Right lobe of liver (tissue), 4 donors: ENCODE results near the gene CAMTA1.

ENCODE experiments used
- POLR2A ChIP-seq: fragments of 450-650 bp; IDR thresholded peaks from one replicate; pipeline ENCODE4 v1.6.1; 2017; ENCODE audit warnings: antibody characterized with exemption, mild to moderate bottlenecking
- TF ChIP-seq, protein P1 (sequence below), 4 donors: fragments of 200-600 bp in 3 of 4; fragments of 450-650 bp in 1 of 4; IDR thresholded peaks; one replicate each; pipeline versions ENCODE4 v1.5.1 to v1.8.0; 2016 to 2022; ENCODE audit warnings: antibody characterized with exemption in 4 of 4, mild to moderate bottlenecking in 2 of 4
- donor health status: DM: no; HTN: no; CAD: no.
- donor health status: DM: no; HTN: no; CAD: no.
- donor health status: DM: no; HTN: yes; CAD: no.

DNA sequence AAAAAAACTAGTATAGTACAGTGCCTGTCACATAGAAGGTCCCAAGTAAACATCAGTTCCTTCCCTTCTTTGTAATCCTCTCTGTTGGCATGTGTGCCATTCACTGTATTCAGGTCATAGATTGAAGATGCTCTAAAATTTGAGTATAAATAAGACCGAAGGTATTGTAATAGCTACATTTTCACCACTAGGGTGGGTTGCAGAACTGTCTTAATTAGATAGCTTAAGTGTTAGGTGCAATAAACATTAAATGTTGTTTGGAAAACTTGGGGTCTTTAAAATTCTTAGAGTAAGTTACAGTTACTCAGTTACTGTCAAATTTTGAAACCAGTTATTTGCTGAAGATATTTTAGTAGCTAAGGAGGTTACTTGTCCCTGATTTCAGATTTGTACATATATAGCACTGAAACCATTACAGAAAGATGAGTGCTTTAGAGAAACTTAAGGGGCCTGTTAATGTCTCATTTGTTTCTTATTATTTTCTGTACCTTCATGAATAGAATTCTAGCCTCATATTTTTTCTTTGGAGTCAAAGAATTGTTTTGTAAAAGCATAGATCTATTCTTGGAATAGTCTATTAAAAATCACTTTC, 1023.1 kb downstream of the CAMTA1 start:
- TF ChIP-seq POLR2A: no peak
- TF ChIP-seq, protein P1, sequence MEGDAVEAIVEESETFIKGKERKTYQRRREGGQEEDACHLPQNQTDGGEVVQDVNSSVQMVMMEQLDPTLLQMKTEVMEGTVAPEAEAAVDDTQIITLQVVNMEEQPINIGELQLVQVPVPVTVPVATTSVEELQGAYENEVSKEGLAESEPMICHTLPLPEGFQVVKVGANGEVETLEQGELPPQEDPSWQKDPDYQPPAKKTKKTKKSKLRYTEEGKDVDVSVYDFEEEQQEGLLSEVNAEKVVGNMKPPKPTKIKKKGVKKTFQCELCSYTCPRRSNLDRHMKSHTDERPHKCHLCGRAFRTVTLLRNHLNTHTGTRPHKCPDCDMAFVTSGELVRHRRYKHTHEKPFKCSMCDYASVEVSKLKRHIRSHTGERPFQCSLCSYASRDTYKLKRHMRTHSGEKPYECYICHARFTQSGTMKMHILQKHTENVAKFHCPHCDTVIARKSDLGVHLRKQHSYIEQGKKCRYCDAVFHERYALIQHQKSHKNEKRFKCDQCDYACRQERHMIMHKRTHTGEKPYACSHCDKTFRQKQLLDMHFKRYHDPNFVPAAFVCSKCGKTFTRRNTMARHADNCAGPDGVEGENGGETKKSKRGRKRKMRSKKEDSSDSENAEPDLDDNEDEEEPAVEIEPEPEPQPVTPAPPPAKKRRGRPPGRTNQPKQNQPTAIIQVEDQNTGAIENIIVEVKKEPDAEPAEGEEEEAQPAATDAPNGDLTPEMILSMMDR (IDR thresholded peaks at IDR 0.05): peak; percentile 38 to 51 (median 46)
